ENCODE measurements around the gene ELL2. TPM values are rescaled to one million over a fixed set of nuclear protein-coding genes. Genes with fewer than 3 reads are reported as not detected.

Gene ELL2
- total and polyA plus RNA-seq, 7 donors = 6.7 to 35.3 (median 26.6) TPM

- no peak for DNase-seq
- no peaks in the 10 kb centered on the region for H3K36me3 ChIP-seq
- intact Hi-C loops (cut with DNase I) = no loop called here
- H3K4me1 ChIP-seq = peaks cover 0 to 24% (median 12%) of the 10 kb centered on the region in 4 donors
- no peaks in the 10 kb centered on the region for H3K9me3 ChIP-seq
- H3K27me3 ChIP-seq = no peaks in the 10 kb centered on the region
- TF ChIP-seq POLR2A (IDR thresholded peaks at IDR 0.05) (no peak), POLR2AphosphoS5 (IDR thresholded peaks at IDR 0.05) (no peak), EP300 (IDR thresholded peaks at IDR 0.05) (no peak), CTCF (IDR thresholded peaks at IDR 0.05) (no peak)
- peak overlapping the region in 3 of 4 donors; percentile 6 to 74 (median 45) for H3K27ac ChIP-seq
- 94 to 97% methylated on average over 2 of the region's 2 CpGs for WGBS, 2 donors
- H3K4me3 ChIP-seq = no peak overlapping the region
Measured at GRCh38 chr5:95986001-95986400, 24.4 kb upstream of the ELL2 start.

GRCh38 chr5:95985249-95985648, 23.6 kb upstream of the ELL2 start:
- H3K4me1 ChIP-seq = peaks cover 0 to 24% (median 12%) of the 10 kb centered on the region in 4 donors
- 93 to 94% methylated on average over 1 of the region's 1 CpG for WGBS, 2 donors
- no peak for DNase-seq
- H3K4me3 ChIP-seq = no peak overlapping the region
- H3K36me3 ChIP-seq = no peaks in the 10 kb centered on the region
- no peaks in the 10 kb centered on the region for H3K9me3 ChIP-seq
- intact Hi-C loops (cut with DNase I) = no loop called here
- H3K27ac ChIP-seq = peak overlapping the region in 2 of 4 donors; percentile 45 to 74
- H3K27me3 ChIP-seq = no peaks in the 10 kb centered on the region
- no peak for TF ChIP-seq POLR2AphosphoS5 (IDR thresholded peaks at IDR 0.05)
- no peak for TF ChIP-seq POLR2A (IDR thresholded peaks at IDR 0.05)
- no peak for TF ChIP-seq CTCF (IDR thresholded peaks at IDR 0.05)
- TF ChIP-seq EP300 (IDR thresholded peaks at IDR 0.05) = no peak

GRCh38 chr5:95984287-95984938, 22.8 kb upstream of the ELL2 start:
- Histone ChIP-seq H3K4me1 (peaks cover 0 to 24% (median 12%) of the 10 kb centered on the region in 4 donors), H3K27me3 (no peaks in the 10 kb centered on the region), H3K36me3 (no peaks in the 10 kb centered on the region), H3K9me3 (no peaks in the 10 kb centered on the region), H3K4me3 (no peak overlapping the region), H3K27ac (no peak overlapping the region)
- DNase-seq = no peak
- WGBS, 2 donors = 95 to 96% methylated on average over 2 of the region's 2 CpGs
- intact Hi-C loops (cut with DNase I) = no loop called here
- TF ChIP-seq CTCF (IDR thresholded peaks at IDR 0.05) = no peak
- no peak for TF ChIP-seq POLR2A (IDR thresholded peaks at IDR 0.05)
- no peak for TF ChIP-seq EP300 (IDR thresholded peaks at IDR 0.05)
- no peak for TF ChIP-seq POLR2AphosphoS5 (IDR thresholded peaks at IDR 0.05)

GRCh38 chr5:95983509-95983908, 21.9 kb upstream of the ELL2 start:
- H3K4me3 ChIP-seq = no peak overlapping the region
- no peak for DNase-seq
- no peaks in the 10 kb centered on the region for H3K36me3 ChIP-seq
- no peaks in the 10 kb centered on the region for H3K9me3 ChIP-seq
- no peaks in the 10 kb centered on the region for H3K27me3 ChIP-seq
- H3K27ac ChIP-seq = no peak overlapping the region
- intact Hi-C loops (cut with DNase I) = no loop called here
- peaks cover 0 to 24% (median 12%) of the 10 kb centered on the region in 4 donors for H3K4me1 ChIP-seq
- WGBS, 2 donors = 92 to 98% methylated on average over 2 of the region's 2 CpGs
- TF ChIP-seq EP300 (IDR thresholded peaks at IDR 0.05) = no peak
- no peak for TF ChIP-seq POLR2AphosphoS5 (IDR thresholded peaks at IDR 0.05)
- no peak for TF ChIP-seq CTCF (IDR thresholded peaks at IDR 0.05)
- TF ChIP-seq POLR2A (IDR thresholded peaks at IDR 0.05) = no peak

- H3K27ac ChIP-seq = no peak overlapping the region
- TF ChIP-seq CTCF (IDR thresholded peaks at IDR 0.05) (no peak), POLR2AphosphoS5 (IDR thresholded peaks at IDR 0.05) (no peak), EP300 (IDR thresholded peaks at IDR 0.05) (no peak), POLR2A (IDR thresholded peaks at IDR 0.05) (no peak)
- peaks cover 0 to 24% (median 12%) of the 10 kb centered on the region in 4 donors for H3K4me1 ChIP-seq
- no peaks in the 10 kb centered on the region for H3K36me3 ChIP-seq
- H3K27me3 ChIP-seq = no peaks in the 10 kb centered on the region
- no peaks in the 10 kb centered on the region for H3K9me3 ChIP-seq
- no peak overlapping the region for H3K4me3 ChIP-seq
- no peak for DNase-seq
- intact Hi-C loops (cut with DNase I) = no loop called here
Measured at GRCh38 chr5:95983080-95983479, 21.4 kb upstream of the ELL2 start.

All from sigmoid colon (tissue), 7 donors.